ENCODE data around the gene PBX1. TPM values are rescaled to one million over a fixed set of nuclear protein-coding genes. Genes with fewer than 3 reads are reported as not detected.

Gene PBX1
- total and polyA plus RNA-seq, 10 of the 15 experiments (the other 5 are each of a cell fraction or from before 2014, with no cell fraction given) = 0.05 to 0.28 (median 0.11) TPM; not detected in 5

DNA sequence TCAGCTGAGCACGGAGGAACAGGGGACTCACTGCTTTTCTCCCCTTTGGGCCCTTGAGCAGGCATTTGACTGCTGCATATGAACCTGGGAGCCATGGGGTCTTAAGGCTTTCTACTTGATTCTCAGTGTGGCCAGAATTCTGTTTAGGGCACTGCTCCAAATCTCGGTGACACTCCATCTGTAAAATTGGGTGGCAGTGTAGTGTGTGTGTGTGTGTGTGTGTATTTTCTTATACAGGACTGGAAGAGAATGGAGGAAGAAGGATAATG, 162.2 kb downstream of the PBX1 start:
- Histone ChIP-seq H3K27ac (ENCODE audit: control insufficient read depth, insufficient read depth) (no peak overlapping the region), H3K9ac (ENCODE audit: control insufficient read depth, insufficient read depth, low read length) (no peak overlapping the region), H3K79me2 (ENCODE audit: control insufficient read depth, insufficient read depth, low read length) (no peaks in the 10 kb centered on the region), H3K4me1 (ENCODE audit: control insufficient read depth, insufficient read depth, low read length) (no peaks in the 10 kb centered on the region), H3K4me3 (no peak overlapping the region), H3K4me2 (ENCODE audit: control insufficient read depth, insufficient read depth) (no peak overlapping the region), H3K9me3 (replicated peaks; ENCODE audit: control insufficient read depth, insufficient read depth, low read length) (no peaks in the 10 kb centered on the region), H2AFZ (ENCODE audit: control insufficient read depth, low read depth, low read length) (no peak overlapping the region), H3K27me3 (replicated peaks in 1 of 2; ENCODE audit: control insufficient read depth in 2 of 2, insufficient read depth in 2 of 2, low read length in 1 of 2) (no peaks in the 10 kb centered on the region), H4K20me1 (ENCODE audit: control insufficient read depth, insufficient read depth) (no peaks in the 10 kb centered on the region), H3K36me3 (ENCODE audit: control insufficient read depth in 2 of 2, insufficient read depth in 2 of 2, low read length in 1 of 2) (no peaks in the 10 kb centered on the region)
- CTCF ChIA-PET = interaction anchor here (0.6 kb wide), 1 partner anchor 1191 kb away, joined by 3 read pairs; no protein-coding TSS in a partner anchor
- in situ Hi-C loops (cut with MboI) (no loop called here), intact Hi-C loops (cut with micrococcal nuclease; ENCODE audit: unreplicated experiment) (no loop called here)
- POLR2A ChIA-PET = no interaction called here
- DNase-seq (ENCODE audit: low read depth, low spot score) (no peak), ATAC-seq (no peak), FAIRE-seq (no peak)
- SMC1A ChIA-PET (ENCODE audit: uncharacterized antibody, unreplicated experiment) = no interaction called here
- RAD21 ChIA-PET (ENCODE audit: unreplicated experiment) = no interaction called here
- WGBS (ENCODE audit: insufficient coverage, insufficient replicate concordance, low lambda C conversion rate, missing lambda C conversion rate) = 0% methylated on average over 2 of the region's 2 CpGs
- TF ChIP-seq, protein P1, sequence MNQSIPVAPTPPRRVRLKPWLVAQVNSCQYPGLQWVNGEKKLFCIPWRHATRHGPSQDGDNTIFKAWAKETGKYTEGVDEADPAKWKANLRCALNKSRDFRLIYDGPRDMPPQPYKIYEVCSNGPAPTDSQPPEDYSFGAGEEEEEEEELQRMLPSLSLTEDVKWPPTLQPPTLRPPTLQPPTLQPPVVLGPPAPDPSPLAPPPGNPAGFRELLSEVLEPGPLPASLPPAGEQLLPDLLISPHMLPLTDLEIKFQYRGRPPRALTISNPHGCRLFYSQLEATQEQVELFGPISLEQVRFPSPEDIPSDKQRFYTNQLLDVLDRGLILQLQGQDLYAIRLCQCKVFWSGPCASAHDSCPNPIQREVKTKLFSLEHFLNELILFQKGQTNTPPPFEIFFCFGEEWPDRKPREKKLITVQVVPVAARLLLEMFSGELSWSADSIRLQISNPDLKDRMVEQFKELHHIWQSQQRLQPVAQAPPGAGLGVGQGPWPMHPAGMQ (IDR thresholded peaks at IDR 0.05; ENCODE audit: borderline replicate concordance) = no peak
- TF ChIP-seq, protein P2, sequence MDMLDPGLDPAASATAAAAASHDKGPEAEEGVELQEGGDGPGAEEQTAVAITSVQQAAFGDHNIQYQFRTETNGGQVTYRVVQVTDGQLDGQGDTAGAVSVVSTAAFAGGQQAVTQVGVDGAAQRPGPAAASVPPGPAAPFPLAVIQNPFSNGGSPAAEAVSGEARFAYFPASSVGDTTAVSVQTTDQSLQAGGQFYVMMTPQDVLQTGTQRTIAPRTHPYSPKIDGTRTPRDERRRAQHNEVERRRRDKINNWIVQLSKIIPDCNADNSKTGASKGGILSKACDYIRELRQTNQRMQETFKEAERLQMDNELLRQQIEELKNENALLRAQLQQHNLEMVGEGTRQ (IDR thresholded peaks at IDR 0.05; ENCODE audit: borderline replicate concordance, low read depth, low read length) = no peak
- TF ChIP-seq CREM (IDR thresholded peaks at IDR 0.05; ENCODE audit: low read depth) = no peak
- TF ChIP-seq EED (IDR thresholded peaks at IDR 0.05; ENCODE audit: low read depth) = no peak
- TF ChIP-seq TCF7 (IDR thresholded peaks at IDR 0.05; ENCODE audit: borderline replicate concordance) = no peak
- TF ChIP-seq, protein P3, sequence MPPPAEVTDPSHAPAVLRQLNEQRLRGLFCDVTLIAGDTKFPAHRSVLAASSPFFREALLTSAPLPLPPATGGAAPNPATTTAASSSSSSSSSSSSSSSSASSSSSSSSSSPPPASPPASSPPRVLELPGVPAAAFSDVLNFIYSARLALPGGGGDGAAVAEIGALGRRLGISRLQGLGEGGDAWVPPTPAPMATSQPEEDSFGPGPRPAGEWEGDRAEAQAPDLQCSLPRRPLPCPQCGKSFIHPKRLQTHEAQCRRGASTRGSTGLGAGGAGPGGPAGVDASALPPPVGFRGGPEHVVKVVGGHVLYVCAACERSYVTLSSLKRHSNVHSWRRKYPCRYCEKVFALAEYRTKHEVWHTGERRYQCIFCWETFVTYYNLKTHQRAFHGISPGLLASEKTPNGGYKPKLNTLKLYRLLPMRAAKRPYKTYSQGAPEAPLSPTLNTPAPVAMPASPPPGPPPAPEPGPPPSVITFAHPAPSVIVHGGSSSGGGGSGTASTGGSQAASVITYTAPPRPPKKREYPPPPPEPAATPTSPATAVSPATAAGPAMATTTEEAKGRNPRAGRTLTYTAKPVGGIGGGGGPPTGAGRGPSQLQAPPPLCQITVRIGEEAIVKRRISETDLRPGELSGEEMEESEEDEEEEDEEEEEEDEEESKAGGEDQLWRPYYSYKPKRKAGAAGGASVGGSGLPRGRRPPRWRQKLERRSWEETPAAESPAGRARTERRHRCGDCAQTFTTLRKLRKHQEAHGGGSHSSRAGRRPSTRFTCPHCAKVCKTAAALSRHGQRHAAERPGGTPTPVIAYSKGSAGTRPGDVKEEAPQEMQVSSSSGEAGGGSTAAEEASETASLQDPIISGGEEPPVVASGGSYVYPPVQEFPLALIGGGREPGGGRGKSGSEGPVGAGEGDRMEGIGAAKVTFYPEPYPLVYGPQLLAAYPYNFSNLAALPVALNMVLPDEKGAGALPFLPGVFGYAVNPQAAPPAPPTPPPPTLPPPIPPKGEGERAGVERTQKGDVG (CRISPR knock-in tag; IDR thresholded peaks at IDR 0.05) = no peak
- TF ChIP-seq, protein P4, sequence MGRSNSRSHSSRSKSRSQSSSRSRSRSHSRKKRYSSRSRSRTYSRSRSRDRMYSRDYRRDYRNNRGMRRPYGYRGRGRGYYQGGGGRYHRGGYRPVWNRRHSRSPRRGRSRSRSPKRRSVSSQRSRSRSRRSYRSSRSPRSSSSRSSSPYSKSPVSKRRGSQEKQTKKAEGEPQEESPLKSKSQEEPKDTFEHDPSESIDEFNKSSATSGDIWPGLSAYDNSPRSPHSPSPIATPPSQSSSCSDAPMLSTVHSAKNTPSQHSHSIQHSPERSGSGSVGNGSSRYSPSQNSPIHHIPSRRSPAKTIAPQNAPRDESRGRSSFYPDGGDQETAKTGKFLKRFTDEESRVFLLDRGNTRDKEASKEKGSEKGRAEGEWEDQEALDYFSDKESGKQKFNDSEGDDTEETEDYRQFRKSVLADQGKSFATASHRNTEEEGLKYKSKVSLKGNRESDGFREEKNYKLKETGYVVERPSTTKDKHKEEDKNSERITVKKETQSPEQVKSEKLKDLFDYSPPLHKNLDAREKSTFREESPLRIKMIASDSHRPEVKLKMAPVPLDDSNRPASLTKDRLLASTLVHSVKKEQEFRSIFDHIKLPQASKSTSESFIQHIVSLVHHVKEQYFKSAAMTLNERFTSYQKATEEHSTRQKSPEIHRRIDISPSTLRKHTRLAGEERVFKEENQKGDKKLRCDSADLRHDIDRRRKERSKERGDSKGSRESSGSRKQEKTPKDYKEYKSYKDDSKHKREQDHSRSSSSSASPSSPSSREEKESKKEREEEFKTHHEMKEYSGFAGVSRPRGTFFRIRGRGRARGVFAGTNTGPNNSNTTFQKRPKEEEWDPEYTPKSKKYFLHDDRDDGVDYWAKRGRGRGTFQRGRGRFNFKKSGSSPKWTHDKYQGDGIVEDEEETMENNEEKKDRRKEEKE (IDR thresholded peaks at IDR 0.05) = no peak
- TF ChIP-seq SMARCA5 (IDR thresholded peaks at IDR 0.05) = no peak
- no peak for TF ChIP-seq YBX1 (IDR thresholded peaks at IDR 0.05)
- TF ChIP-seq GATAD2B (conservative IDR thresholded peaks at IDR 0.05; ENCODE audit: low read depth) = no peak
- TF ChIP-seq, protein P5, sequence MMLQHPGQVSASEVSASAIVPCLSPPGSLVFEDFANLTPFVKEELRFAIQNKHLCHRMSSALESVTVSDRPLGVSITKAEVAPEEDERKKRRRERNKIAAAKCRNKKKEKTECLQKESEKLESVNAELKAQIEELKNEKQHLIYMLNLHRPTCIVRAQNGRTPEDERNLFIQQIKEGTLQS (IDR thresholded peaks at IDR 0.05; ENCODE audit: borderline replicate concordance, extremely low read depth, low read depth, low read length) = no peak
- no peak for TF ChIP-seq IKZF1 (conservative IDR thresholded peaks at IDR 0.05)
- TF ChIP-seq CEBPB (IDR thresholded peaks at IDR 0.05; ENCODE audit: borderline replicate concordance in 1 of 2, low read depth in 2 of 2, low read length in 2 of 2) = no peak
- TF ChIP-seq CREB1 (IDR thresholded peaks at IDR 0.05; ENCODE audit: low read depth) = no peak
- TF ChIP-seq STAT3 (IDR thresholded peaks at IDR 0.05; ENCODE audit: low read depth, low read length) = no peak
- no peak for TF ChIP-seq RELA (IDR thresholded peaks at IDR 0.05; ENCODE audit: borderline replicate concordance, partially characterized antibody)
- TF ChIP-seq WRNIP1 (IDR thresholded peaks at IDR 0.05; ENCODE audit: borderline replicate concordance, low read depth, low read length) = no peak
- TF ChIP-seq ZNF24 (IDR thresholded peaks at IDR 0.05) = no peak
- no TSS peak for BruUV-seq (replicated peaks)
